Urinary bladder (tissue), 4 donors: ENCODE results near the gene ITGB5. TPM values are rescaled to one million over a fixed set of nuclear protein-coding genes. Genes with fewer than 3 reads are reported as not detected.
A peak's percentile ranks its signal among the peaks of the same experiment; 100 is the strongest.

ENCODE experiments used
- DNase-seq: peaks from one replicate; pipeline ENCODE4 v3.0.0-alpha.2; 2015; ENCODE audit errors: extremely low spot score
- H3K27ac ChIP-seq: one replicate; pipeline ENCODE4 v1.5.1; 2013; ENCODE audit warnings: low read depth, mild to moderate bottlenecking, moderate library complexity
- H3K36me3 ChIP-seq: one replicate; pipeline ENCODE4 v1.6.1; 2013; ENCODE audit warnings: mild to moderate bottlenecking, moderate library complexity; ENCODE audit not compliant: insufficient read depth
- H3K4me1 ChIP-seq: one replicate; pipeline ENCODE4 v1.6.1; 2013; ENCODE audit warnings: mild to moderate bottlenecking, moderate library complexity; ENCODE audit not compliant: insufficient read depth
- H3K4me3 ChIP-seq: one replicate; pipeline ENCODE4 v1.5.1; 2013; ENCODE audit warnings: low read depth, low read length
- WGBS: extraction: QIAGEN DNeasy Blood & Tissue Kit; methylation state at CpG from one replicate; pipeline ENCODE4 v1.1.7; 2013; 5-methylcytosine and 5-hydroxymethylcytosine counted together
- polyA plus RNA-seq: library from polyadenylated mRNA; stranded (reverse); fragments of 200-250 nt; gene quantifications from one replicate; pipeline ENCODE4 v1.2.3, GENCODE V29; 2013
- total RNA-seq: library from RNA; depleted of rRNA; stranded (reverse); fragments of >200 nt; gene quantifications from one replicate; pipeline ENCODE4 v1.2.3, GENCODE V29; 2014
- donor health status: healthy with polysubstance abuse.
- donor health status: healthy.

ITGB5 gene
- total and polyA plus RNA-seq, 2 donors = 32.9 to 77.2 TPM

DNA sequence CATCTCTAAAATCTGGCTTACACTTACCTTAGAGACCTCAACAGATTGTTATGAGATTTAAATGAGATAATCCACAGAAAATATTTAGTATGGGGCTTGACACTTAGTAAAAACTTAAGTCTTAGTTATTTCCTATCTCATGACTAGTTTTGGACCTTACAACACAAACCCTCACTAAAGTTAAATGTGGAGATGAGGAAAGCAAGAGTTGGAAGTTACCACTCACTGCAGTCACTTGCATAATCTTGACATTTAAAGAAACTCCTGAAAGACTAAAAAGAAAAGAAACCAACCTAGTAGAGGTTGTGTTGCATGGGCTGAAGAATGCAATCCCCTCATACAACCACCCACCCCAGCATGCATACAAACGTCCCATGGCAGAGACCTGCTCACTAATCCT is 40.1 kb downstream of the ITGB5 start:
- H3K4me3 ChIP-seq = no peak overlapping the region
- WGBS = 76% methylated on average over 1 of the region's 1 CpG
- no peak overlapping the region for H3K27ac ChIP-seq
- no peaks in the 10 kb centered on the region for H3K4me1 ChIP-seq
- no peaks in the 10 kb centered on the region for H3K36me3 ChIP-seq
- no peak for DNase-seq

DNA sequence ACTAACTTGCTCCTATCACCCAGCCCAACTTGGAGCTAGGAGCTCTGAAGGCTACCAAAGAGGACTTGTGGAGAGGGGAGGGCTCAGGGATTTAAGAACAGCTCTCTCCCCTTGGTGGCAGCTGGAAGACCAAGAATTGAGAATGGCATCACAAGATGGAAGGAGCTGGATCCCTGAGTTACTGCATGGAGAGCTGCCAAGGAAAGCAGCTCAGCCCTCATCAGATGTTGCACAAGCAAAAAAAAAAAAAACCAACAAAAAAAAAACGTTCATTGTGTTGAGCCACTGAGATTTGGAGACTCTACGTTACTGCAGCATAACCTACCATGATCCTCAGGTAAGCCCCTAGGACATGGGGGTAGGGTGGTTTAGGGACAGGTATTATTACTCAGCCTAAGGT is 41.0 kb downstream of the ITGB5 start:
- Histone ChIP-seq H3K36me3 (no peaks in the 10 kb centered on the region), H3K27ac (no peak overlapping the region), H3K4me3 (no peak overlapping the region), H3K4me1 (no peaks in the 10 kb centered on the region)
- DNase-seq = no peak
- 41% methylated on average over 2 of the region's 2 CpGs for WGBS

DNA sequence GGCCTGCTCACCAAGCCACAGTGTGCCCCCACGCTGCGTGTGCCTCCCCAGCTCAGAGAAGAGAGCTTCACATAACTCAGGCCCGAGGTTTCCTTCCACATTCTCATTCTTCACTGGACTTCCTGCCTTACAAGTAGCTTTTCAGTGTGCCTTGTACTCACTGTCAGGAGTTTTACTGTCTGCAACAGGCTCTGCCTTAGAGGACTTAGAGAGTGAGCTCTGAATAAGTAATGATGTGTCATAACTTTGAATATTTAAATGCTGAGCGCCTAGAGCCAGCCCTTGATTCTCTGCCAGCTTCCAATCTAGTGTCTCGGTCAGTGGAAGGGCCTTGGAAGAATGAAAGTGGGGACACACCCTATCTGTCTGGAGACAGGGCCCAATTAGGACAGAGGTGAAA is 41.8 kb downstream of the ITGB5 start:
- H3K4me3 ChIP-seq = no peak overlapping the region
- DNase-seq = no peak
- H3K27ac ChIP-seq = peak overlapping the region; percentile 28

DNA sequence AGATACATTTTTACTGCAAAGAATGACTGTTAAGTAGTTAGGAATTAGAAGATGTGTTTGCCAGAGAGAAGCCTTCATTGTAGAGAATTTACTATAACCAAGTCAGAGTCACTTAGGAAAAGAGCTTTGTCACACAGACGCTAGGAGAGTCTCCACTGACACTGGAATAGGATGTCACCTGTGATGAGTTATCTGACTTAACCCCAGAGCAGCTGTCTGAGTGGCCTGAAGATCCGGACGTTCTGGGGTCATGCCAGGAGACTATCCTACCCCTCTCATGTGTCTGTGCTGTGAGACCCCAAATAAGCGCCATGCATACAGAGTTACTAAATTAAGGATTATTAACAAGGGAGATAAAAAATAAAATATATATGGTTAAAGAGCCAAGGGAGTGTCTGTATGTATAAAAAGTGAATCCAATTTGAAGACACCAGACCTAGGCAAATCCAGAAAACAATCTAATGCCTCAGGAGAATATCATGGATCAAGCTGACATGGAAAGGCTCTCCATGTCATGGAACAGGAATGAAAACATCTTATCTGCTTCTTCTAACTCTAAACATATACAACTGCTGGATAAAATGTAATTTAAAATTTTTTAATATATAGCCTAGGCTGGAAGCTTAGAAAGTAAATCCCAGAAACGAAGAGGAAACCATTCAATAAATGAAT is 43.5 kb downstream of the ITGB5 start:
- 90% methylated on average over 5 of the region's 5 CpGs for WGBS
- no peak overlapping the region for H3K4me3 ChIP-seq
- H3K36me3 ChIP-seq = no peaks in the 10 kb centered on the region
- H3K27ac ChIP-seq = no peak overlapping the region
- no peaks in the 10 kb centered on the region for H3K4me1 ChIP-seq
- DNase-seq = no peak

More for the DNA sequence above, 41.8 kb downstream of the ITGB5 start:
- WGBS = 27% methylated on average over 5 of the region's 5 CpGs
- no peaks in the 10 kb centered on the region for H3K36me3 ChIP-seq
- H3K4me1 ChIP-seq = no peaks in the 10 kb centered on the region

DNA sequence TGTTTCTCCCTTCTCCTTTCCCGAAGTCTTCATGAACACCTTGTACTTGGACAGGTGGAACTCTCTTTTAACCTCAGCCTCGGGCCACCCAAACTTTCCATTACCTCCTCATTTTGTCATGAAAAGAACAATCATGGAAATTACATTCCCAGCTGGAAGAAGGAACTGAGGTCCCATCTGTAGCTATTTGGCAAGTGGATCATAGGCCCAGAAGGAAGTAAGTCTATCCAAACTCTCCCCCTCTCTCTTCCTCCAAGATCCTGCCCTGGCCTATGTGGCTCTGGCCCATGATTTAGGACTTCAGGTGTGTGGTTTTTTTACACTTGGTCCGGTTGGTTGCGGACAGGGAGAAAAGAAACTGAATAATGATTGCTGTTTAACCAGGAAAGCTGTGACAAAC is 44.1 kb downstream of the ITGB5 start:
- 90% methylated on average over 4 of the region's 4 CpGs for WGBS
- Histone ChIP-seq H3K36me3 (no peaks in the 10 kb centered on the region), H3K4me3 (no peak overlapping the region), H3K4me1 (no peaks in the 10 kb centered on the region), H3K27ac (no peak overlapping the region)
- no peak for DNase-seq

DNA sequence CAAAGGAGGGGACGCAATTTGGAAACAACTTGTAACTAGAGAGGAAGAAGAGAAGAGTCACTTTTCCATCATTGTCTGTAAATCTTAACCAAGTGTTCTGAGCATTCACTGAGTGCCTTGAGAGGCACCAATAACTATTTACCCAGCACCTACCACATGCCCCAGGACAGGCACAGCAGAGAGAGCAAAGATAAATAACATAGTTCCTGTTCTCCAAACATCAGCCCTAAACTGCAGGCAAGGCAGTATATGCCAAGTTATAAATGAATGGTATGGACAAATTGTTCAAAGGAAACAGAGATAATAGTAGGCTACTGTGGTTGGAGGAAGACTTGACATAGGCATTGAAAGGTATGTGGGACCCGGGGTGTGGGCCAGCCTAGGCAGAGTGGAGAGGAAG is 45.6 kb downstream of the ITGB5 start:
- H3K4me1 ChIP-seq = peaks cover 1% of the 10 kb centered on the region
- no peak overlapping the region for H3K27ac ChIP-seq
- DNase-seq = no peak
- no peaks in the 10 kb centered on the region for H3K36me3 ChIP-seq
- H3K4me3 ChIP-seq = no peak overlapping the region
- 96% methylated on average over 2 of the region's 2 CpGs for WGBS

DNA sequence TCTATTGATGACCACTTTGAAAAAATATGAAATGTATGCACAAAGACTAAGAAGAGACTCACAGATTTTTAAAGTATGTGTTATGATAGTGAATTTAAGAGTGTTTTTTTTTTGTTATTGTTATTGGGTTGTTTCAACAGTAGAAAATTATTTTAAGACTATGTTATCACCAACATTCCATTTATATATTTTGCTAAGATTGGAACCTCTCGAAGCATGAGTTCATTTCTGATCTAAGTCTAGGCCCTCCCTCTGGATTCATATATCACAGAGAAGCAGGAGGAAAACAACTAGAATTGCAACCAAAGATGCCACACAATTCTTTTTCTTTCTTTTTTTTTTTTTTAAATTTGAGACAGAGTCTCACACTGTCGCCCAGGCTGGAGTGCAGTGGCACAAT is 46.8 kb downstream of the ITGB5 start:
- H3K4me1 ChIP-seq = peaks cover 1% of the 10 kb centered on the region
- no peak overlapping the region for H3K4me3 ChIP-seq
- no peak overlapping the region for H3K27ac ChIP-seq
- no peak for DNase-seq
- no peaks in the 10 kb centered on the region for H3K36me3 ChIP-seq
- 90% methylated on average over 2 of the region's 2 CpGs for WGBS

DNA sequence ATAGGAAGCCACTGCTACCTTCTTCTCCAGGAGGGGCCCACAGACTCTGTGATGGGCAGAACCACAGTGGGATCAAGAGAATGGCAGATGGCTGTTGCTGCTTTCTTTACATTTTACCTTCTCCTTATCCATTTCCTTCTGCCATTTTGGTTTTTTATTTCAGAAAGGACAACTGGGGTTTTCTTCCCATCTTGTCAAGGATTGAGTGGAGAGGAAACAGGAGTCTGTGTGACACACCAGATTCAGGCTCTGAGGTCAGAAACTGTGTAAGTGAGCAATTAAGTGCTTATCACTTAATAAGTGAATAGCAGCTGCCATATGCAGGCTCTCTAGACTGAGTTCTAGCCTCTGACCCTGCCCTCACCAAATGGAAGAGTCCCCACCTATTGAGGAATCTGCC is 47.3 kb downstream of the ITGB5 start:
- no peaks in the 10 kb centered on the region for H3K36me3 ChIP-seq
- DNase-seq = no peak
- H3K4me1 ChIP-seq = peaks cover 1% of the 10 kb centered on the region
- H3K27ac ChIP-seq = no peak overlapping the region
- H3K4me3 ChIP-seq = no peak overlapping the region

DNA sequence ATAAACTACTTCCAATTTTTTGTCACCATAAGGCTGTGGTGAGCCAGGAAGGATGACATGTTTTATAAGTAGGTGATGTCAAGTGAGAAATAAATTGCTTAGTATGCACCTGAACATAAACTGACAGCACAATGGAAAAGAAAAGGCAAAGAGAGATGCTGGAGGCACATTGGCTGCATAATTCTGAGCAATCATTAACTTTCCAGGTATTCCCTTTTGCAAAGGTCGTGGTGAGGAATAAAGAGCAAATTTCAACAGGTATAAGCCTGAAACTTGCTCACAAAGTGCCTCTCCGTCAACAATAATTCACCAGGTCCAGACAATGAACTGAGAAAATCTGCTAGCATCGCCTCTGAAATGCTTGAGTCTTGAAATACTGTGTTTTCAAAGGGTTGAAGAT is 48.2 kb downstream of the ITGB5 start:
- 95% methylated on average over 3 of the region's 3 CpGs for WGBS
- H3K27ac ChIP-seq = no peak overlapping the region
- H3K4me3 ChIP-seq = no peak overlapping the region
- no peaks in the 10 kb centered on the region for H3K36me3 ChIP-seq
- H3K4me1 ChIP-seq = peaks cover 1% of the 10 kb centered on the region
- DNase-seq = no peak

DNA sequence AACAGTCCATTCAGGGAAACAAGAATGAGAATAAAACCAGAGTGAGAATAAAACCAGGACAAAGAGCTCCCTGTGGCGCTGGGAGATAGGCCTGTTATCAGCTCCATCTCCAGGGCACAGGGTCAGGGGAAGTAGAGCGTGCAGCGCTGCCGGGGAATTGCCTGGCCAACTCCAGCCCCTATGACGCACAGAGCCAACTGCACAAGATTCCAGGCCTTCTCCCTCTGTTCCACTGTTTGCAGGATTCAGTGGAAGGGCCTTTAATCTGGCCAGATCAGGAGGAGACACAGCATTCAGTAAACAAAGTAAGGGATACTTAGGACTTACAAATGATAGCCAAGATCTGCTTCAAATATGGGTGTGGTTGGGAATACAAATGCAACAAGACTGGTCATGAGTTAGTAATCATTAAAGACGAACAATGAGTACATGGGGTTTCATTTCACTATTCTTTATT is 49.4 kb downstream of the ITGB5 start:
- Histone ChIP-seq H3K27ac (peak overlapping the region; percentile 56), H3K4me1 (peaks cover 1% of the 10 kb centered on the region), H3K36me3 (no peaks in the 10 kb centered on the region), H3K4me3 (no peak overlapping the region)
- 16% methylated on average over 6 of the region's 6 CpGs for WGBS
- no peak for DNase-seq

DNA sequence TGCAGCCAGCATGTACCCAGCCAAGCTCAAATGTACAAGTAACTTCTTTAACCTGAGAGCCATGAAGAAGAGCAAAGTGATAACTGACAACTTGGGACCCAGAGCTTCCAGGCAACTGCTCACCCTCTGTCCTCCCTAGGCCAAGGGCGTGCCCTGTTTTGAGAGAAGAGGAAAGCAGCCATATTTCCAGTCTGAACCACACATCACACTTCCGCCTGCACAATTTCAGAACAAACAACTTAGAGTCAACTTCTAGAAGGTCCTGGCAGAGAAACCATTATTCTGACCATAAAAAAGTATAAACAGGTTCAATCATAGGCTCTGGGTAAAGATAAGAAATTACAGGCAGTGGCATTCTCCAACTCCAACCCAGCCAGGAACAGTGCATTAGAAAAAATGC is 50.1 kb downstream of the ITGB5 start:
- no peaks in the 10 kb centered on the region for H3K36me3 ChIP-seq
- peak overlapping the region; percentile 63 for H3K27ac ChIP-seq
- H3K4me1 ChIP-seq = peaks cover 1% of the 10 kb centered on the region
- no peak for DNase-seq
- 50% methylated on average over 2 of the region's 2 CpGs for WGBS
- H3K4me3 ChIP-seq = no peak overlapping the region

DNA sequence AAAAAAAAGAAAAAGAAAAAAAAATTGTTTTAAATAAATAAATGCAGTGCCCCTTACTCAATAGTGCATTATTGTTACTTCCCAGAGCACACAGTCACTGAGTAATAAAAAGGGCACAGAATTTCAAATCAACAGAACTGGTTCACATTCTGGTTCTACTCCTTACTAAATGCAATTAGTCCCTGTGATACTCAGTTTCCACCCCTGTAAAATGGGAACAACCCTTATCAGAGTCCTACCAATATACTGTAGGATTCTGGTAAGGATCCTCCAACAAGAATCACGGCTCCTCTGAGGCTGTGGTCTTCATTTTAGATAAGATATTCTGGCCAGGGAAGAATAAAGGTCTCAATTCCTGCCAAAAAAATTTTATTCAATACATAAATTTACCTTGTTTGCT is 50.7 kb downstream of the ITGB5 start:
- no peak overlapping the region for H3K4me3 ChIP-seq
- 63% methylated on average over 1 of the region's 1 CpG for WGBS
- peak overlapping the region; percentile 35 for H3K27ac ChIP-seq
- H3K36me3 ChIP-seq = no peaks in the 10 kb centered on the region
- peaks cover 1% of the 10 kb centered on the region for H3K4me1 ChIP-seq
- no peak for DNase-seq

DNA sequence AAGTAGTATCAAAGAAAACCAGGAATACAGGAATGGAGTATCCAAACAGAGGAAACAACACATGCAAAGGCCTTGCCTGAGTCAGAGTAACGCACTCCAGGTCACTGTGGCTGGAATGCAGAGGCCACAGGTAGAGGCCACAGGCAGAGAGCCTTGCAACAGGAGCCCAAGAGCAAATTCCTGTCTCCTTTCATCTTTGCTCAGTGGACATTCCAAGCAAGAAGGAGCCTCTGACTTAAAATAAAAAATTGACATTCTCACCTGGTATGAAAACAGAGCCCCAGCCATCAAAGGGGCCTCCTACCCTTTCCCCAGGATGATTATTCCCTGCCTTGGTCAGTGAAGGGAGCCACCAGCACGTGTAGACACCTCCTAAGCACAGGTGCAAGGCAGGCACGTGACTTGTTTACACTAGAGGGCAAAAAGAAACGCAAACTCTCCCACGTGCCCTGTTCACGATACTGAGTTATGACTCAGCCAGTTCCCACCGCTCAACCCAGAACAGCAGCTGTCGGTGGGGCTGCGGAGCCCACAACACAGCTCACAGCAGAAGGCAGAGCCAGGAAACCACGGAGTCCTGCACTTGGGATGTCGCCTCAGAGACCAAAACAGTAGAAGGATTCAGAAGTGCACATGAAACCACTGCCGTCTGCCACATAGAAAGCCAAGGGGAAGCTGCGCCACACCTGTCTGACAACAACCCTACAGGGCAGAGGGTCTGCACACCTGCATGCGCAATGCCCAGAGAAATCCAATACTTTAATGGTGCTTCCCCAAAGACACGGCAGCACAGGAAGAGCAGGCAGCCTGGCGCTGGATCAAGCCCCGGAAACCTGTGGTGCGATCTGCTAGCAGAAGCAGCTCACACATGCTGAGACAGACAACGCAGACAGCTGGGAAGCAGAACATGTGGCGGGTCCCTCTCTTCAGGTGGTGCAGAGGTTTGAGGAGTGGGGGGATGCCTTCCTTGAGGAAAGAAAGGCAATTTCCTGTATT is 52.1 kb downstream of the ITGB5 start:
- Histone ChIP-seq H3K4me3 (no peak overlapping the region), H3K27ac (no peak overlapping the region), H3K36me3 (no peaks in the 10 kb centered on the region), H3K4me1 (peaks cover 1% of the 10 kb centered on the region)
- DNase-seq = no peak
- 52% methylated on average over 20 of the region's 20 CpGs for WGBS

DNA sequence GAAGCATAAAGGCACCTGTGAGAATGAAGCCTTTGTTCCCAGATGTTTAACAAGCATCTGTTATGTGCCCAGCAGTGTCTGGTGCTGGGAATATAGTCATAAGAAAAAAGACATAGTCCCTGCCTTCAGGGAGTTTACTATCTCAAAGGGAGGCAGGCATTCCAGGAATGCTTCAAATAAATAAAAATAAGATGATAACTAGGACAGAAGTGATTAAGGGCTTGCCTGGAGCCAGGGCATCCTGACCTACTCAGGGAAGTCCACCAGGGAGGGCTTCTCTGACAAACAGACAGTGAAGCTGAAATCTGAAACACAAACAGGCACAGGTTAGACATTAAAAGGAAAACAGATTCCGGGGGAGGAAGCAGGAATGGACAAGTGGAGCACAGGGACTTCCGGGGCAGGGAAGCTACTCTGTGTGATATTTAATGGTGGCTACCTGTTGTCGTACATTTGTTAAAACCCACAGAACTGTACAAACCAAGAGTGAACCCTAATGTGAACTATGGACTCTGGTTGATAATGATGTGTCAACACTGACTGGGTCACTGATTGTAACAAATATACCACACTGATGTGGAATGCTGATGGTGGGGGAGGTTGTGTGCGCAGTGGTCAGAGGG is 53.3 kb downstream of the ITGB5 start:
- H3K36me3 ChIP-seq = no peaks in the 10 kb centered on the region
- 90% methylated on average over 4 of the region's 4 CpGs for WGBS
- peaks cover 1% of the 10 kb centered on the region for H3K4me1 ChIP-seq
- DNase-seq = no peak
- no peak overlapping the region for H3K27ac ChIP-seq
- H3K4me3 ChIP-seq = no peak overlapping the region
